ENCODE data around the gene BUD13. TPM values are rescaled to one million over a fixed set of nuclear protein-coding genes. Genes with fewer than 3 reads are reported as not detected.

The BUD13 gene
- total RNA-seq, 2 experiments from 2014 or later = 32.1 to 33.0 TPM

Other genes with a start within 250 kb of the BUD13 start
- 10 to 100 TPM; 53.6 to 57.3 TPM for gene ZPR1, start 15.0 kb upstream of the BUD13 start, total RNA-seq
- gene APOA5, start 18.9 kb upstream of the BUD13 start, total RNA-seq = not detected
- gene APOA4, start 50.3 kb upstream of the BUD13 start, total RNA-seq = not detected
- gene APOC3, start 56.9 kb upstream of the BUD13 start, total RNA-seq = not detected
- gene APOA1, start 64.6 kb upstream of the BUD13 start, total RNA-seq = under 1 TPM; 0.44 to 0.45 TPM

Measured in activated naive CD8-positive, alpha-beta T cell treated with anti-CD3 and anti-CD28 coated beads, Interleukin-2, amount 10 ng/mL, durations not matched to agents 7 days and 5 days (primary cell).